ENCODE data around the gene MTCL1. TPM values are rescaled to one million over a fixed set of nuclear protein-coding genes. Genes with fewer than 3 reads are reported as not detected.

Gene MTCL1
- total and polyA plus RNA-seq, 2 of the 8 experiments (the other 6 are each of a cell fraction or from before 2014, with no cell fraction given): 16.6 to 60.8 TPM

- TF ChIP-seq NRF1 (IDR thresholded peaks at IDR 0.05; ENCODE audit: low read depth, low read length) (no peak), EGR1 (IDR thresholded peaks at IDR 0.05; ENCODE audit: borderline replicate concordance, low read depth, low read length) (no peak), RAD21 (IDR thresholded peaks at IDR 0.05 in 1 of 2, conservative IDR thresholded peaks at IDR 0.05 in 1 of 2; ENCODE audit: low read depth in 2 of 2, low read length in 2 of 2) (no peak), BRCA1 (IDR thresholded peaks at IDR 0.05; ENCODE audit: low read depth, low read length) (no peak), PHF8 (conservative IDR thresholded peaks at IDR 0.05; ENCODE audit: low read depth, low read length) (no peak)
These were observed 122.9 kb downstream of the MTCL1 start (continued) for GRCh38 chr18:8828300-8828699.
